Peyer's patch (tissue), 4 donors: ENCODE measurements around the gene AHSP. TPM values are rescaled to one million over a fixed set of nuclear protein-coding genes. Genes with fewer than 3 reads are reported as not detected.

Experiments used
- DNase-seq, 3 donors: peaks; one replicate each; pipeline ENCODE4 v3.0.0-alpha.2; 2017 to 2019
- H3K27ac ChIP-seq, 4 donors: fragments of 200-600 bp; sonication (generic); one replicate each; pipeline ENCODE4 v1.5.1; 2016 to 2019
- H3K27me3 ChIP-seq, 2 donors: fragments of 200-600 bp; sonication (generic); one replicate each; pipeline ENCODE4 v1.5.1; 2019
- H3K36me3 ChIP-seq, 3 donors: fragments of 200-600 bp; sonication (generic); one replicate each; pipeline ENCODE4 v1.5.1; 2016 to 2019
- H3K4me1 ChIP-seq, 4 donors: fragments of 200-600 bp; sonication (generic); one replicate each; pipeline ENCODE4 v1.5.1; 2016 to 2019
- H3K4me3 ChIP-seq, 4 donors: fragments of 200-600 bp; sonication (generic); 1 replicate in 3 of 4; 2 replicates in 1 of 4; pipeline ENCODE4 v1.5.1; 2016 to 2019; ENCODE audit warnings: mild to moderate bottlenecking in 1 of 4
- H3K9me3 ChIP-seq, 4 donors: fragments of 200-600 bp; sonication (generic); one replicate each; pipeline ENCODE4 v1.5.1; 2016 to 2019; ENCODE audit warnings: mild to moderate bottlenecking in 1 of 4
- CTCF ChIP-seq, 6 experiments: fragments of 450-650 bp in 4 of 6; fragments of 200-600 bp in 2 of 6; sonication (generic) in 1 of 6; IDR thresholded peaks; one replicate each; pipeline ENCODE4 v1.5.1; 2017 to 2019; ENCODE audit warnings: antibody characterized with exemption in 6 of 6, mild to moderate bottlenecking in 3 of 6, moderate library complexity in 1 of 6
- POLR2A ChIP-seq, 2 donors: fragments of 450-650 bp; IDR thresholded peaks; one replicate each; pipeline ENCODE4 v1.5.1; 2017; ENCODE audit warnings: antibody characterized with exemption in 2 of 2, mild to moderate bottlenecking in 2 of 2, moderate library complexity in 2 of 2
- total RNA-seq, 4 donors: library from RNA; depleted of rRNA; stranded (reverse); fragments of >200 nt; gene quantifications; one replicate each; pipeline ENCODE4 v1.1.0, GENCODE V29; 2016

The AHSP gene
- total RNA-seq, 4 donors from 2014 or later, result not detected

DNA sequence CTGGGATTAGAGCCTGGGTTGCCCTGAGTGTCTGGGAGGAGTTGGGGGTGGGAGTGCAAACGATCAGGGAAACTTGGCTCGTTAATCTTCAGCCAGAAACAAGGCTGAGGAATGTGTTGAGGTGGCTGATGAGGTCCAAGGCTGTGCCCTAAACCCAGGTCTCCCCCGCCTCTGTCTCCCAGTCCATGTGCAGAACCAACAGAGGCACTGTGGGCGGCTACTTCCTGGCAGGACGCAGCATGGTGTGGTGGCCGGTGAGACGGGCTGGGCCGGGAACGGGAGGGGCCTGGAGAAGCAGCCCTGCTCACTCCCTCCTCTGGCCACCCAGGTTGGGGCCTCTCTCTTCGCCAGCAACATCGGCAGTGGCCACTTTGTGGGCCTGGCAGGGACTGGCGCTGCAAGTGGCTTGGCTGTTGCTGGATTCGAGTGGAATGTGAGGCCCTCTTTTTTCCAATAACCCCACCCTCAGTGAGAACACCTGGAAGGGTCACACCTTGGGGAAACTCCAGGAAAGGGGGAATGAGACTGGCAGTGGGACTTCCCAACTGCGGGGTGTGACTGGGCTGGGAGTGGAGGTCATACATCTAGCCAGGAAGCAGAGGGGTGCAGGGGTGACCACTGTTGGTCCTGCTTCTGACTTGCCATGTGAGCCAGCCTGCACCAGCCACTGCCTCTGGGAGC, 43.1 kb upstream of the AHSP start:
- peaks cover 4 to 37% (median 7%) of the 10 kb centered on the region in 4 donors for H3K4me1 ChIP-seq
- TF ChIP-seq POLR2A (IDR thresholded peaks at IDR 0.05) (no peak), CTCF (IDR thresholded peaks at IDR 0.05) (no peak)
- no peak overlapping the region for H3K4me3 ChIP-seq
- peaks cover 0 to 4% (median 0%) of the 10 kb centered on the region in 4 donors for H3K9me3 ChIP-seq
- DNase-seq, result peak in 2 of 3 donors; percentile 70 to 71
- H3K27ac ChIP-seq, result no peak overlapping the region
- no peaks in the 10 kb centered on the region for H3K36me3 ChIP-seq
- H3K27me3 ChIP-seq, result no peaks in the 10 kb centered on the region

DNA sequence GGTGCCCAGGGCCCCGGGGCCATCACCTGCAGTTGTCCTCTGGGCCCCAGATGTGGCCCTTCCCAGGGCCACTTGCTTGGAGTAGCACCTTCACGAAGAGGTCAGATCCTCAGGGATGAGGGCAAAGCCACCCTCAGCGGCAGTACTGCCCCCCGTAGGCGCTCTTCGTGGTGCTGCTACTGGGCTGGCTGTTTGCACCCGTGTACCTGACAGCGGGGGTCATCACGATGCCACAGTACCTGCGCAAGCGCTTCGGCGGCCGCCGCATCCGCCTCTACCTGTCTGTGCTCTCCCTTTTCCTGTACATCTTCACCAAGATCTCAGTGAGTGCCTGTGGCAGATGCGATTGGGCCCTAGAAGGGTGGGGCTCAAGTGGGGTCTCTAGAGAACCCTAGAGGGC, 42.1 kb upstream of the AHSP start:
- Histone ChIP-seq H3K9me3 (peaks cover 0 to 4% (median 0%) of the 10 kb centered on the region in 4 donors), H3K4me1 (peaks cover 4 to 27% (median 7%) of the 10 kb centered on the region in 4 donors), H3K36me3 (no peaks in the 10 kb centered on the region), H3K27me3 (no peaks in the 10 kb centered on the region), H3K27ac (no peak overlapping the region), H3K4me3 (no peak overlapping the region)
- DNase-seq, result peak in 1 of 3 donors; percentile 34
- no peak for TF ChIP-seq POLR2A (IDR thresholded peaks at IDR 0.05)
- TF ChIP-seq CTCF (IDR thresholded peaks at IDR 0.05), result no peak

DNA sequence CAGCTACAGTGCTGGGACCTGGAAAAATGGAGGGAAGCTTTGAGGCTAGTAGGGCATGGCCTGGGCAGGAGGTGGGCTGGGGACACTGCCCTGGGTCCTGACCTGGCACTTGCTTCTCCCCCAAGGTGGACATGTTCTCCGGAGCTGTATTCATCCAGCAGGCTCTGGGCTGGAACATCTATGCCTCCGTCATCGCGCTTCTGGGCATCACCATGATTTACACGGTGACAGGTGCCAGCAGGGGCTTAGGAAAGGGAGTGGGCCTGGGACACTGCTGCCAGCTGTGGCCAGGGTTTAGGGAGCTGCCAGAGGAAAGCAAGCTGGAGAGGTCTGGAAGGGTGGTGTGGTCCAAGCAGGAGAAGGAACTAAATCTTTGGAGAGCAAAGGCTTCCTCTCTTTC, 41.7 kb upstream of the AHSP start:
- Histone ChIP-seq H3K4me3 (no peak overlapping the region), H3K36me3 (no peaks in the 10 kb centered on the region), H3K27ac (peak overlapping the region in 1 of 4 donors; percentile 41), H3K4me1 (peaks cover 4 to 23% (median 7%) of the 10 kb centered on the region in 4 donors), H3K27me3 (no peaks in the 10 kb centered on the region), H3K9me3 (peaks cover 0 to 4% (median 0%) of the 10 kb centered on the region in 4 donors)
- peak in 1 of 3 donors; percentile 34 for DNase-seq
- TF ChIP-seq CTCF (IDR thresholded peaks at IDR 0.05) (no peak), POLR2A (IDR thresholded peaks at IDR 0.05) (no peak)

GRCh38 chr16:31487071-31487719, 40.5 kb upstream of the AHSP start:
- Histone ChIP-seq H3K4me1 (peaks cover 4 to 20% (median 7%) of the 10 kb centered on the region in 4 donors), H3K9me3 (peaks cover 0 to 4% (median 0%) of the 10 kb centered on the region in 4 donors), H3K36me3 (peaks cover 0 to 6% (median 0%) of the 10 kb centered on the region in 3 donors), H3K4me3 (peak overlapping the region; percentile 50 to 67 (median 58)), H3K27me3 (no peaks in the 10 kb centered on the region), H3K27ac (peak overlapping the region; percentile 6 to 70 (median 25))
- TF ChIP-seq POLR2A (IDR thresholded peaks at IDR 0.05), result peak in 1 of 2 donors; percentile 26
- TF ChIP-seq CTCF (IDR thresholded peaks at IDR 0.05), result no peak
- no peak for DNase-seq

DNA sequence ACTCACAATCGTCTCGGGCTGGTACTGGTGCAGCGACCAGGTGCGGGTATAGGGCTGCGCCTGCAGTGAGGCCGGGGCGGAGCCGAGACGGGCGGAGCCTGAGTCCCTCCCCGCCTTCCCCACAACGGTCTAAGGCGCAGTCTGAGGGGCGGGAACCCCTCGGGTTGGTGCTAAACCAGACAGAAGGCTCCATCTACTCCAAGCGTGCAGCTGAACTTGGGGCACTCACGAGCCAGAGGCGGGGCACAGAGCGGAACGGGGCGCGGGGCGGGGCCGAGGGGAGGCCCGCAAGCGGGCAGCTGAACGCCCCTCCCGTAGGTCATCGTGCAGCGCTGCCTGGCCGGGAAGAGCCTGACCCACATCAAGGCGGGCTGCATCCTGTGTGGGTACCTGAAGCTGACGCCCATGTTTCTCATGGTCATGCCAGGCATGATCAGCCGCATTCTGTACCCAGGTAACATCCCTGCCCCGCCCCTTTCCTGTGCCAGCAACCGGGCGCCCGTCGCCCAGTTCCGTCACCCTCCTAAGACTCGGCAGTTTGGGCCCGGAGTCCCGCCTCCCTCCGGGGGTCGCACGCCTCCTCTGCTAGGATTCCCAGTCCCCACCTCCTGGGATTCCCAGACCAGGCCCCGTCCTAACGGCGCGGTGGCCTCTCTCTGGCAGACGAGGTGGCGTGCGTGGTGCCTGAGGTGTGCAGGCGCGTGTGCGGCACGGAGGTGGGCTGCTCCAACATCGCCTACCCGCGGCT, 39.8 kb upstream of the AHSP start:
- Histone ChIP-seq H3K9me3 (peaks cover 0 to 4% (median 0%) of the 10 kb centered on the region in 4 donors), H3K27ac (peak overlapping the region in 3 of 4 donors; percentile 6 to 70 (median 41)), H3K36me3 (peaks cover 0 to 13% (median 0%) of the 10 kb centered on the region in 3 donors), H3K4me3 (peak overlapping the region; percentile 50 to 67 (median 58)), H3K27me3 (no peaks in the 10 kb centered on the region), H3K4me1 (peaks cover 4 to 20% (median 7%) of the 10 kb centered on the region in 4 donors)
- DNase-seq, result peak; percentile 76 to 86 (median 84)
- TF ChIP-seq POLR2A (IDR thresholded peaks at IDR 0.05) (no peak), CTCF (IDR thresholded peaks at IDR 0.05) (no peak)
